NCI-H226 (cell line): Measurements from ENCODE around the gene ACTL10.
"Not testable (repeated sequence)": the region's sequence is repeated elsewhere in the genome, so short reads cannot be mapped to it uniquely, and the experiment has no call there.

Experiments
- DNase-seq: peaks from one replicate; pipeline ENCODE4 v3.0.0-alpha.2; 2015

ACTL10 gene

DNA sequence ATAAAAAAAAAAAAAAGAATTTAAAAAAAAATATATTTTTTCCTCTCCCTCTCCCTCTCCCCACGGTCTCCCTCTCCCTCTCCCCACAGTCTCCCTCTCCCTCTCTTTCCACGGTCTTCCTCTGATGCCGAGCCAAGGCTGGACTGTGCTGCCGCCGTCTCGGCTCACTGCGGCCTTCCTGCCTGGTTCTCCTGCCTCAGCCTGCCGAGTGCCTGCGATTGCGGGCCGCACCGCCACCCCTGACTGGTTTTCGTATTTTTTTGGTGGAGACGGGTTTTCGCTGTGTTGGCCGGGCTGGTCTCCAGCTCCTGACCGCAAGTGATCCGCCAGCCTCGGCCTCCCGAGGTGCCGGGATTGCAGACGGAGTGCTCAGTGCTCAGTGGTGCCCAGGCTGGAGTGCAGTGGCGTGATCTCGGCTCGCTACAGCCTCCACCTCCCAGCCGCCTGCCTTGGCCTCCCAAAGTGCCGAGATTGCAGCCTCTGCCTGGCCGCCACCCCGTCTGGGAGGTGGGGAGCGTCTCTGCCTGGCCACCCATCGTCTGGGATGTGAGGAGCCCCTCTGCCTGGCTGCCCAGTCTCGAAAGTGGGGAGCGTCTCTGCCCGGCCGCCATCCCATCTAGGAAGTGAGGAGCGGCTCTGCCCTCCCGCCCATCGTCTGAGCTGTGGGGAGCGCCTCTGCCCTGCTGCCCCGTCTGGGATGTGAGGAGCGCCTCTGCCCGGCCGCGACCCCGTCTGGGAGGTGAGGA is 34.1 kb downstream of the ACTL10 start:
- DNase-seq, result not testable (repeated sequence)

DNA sequence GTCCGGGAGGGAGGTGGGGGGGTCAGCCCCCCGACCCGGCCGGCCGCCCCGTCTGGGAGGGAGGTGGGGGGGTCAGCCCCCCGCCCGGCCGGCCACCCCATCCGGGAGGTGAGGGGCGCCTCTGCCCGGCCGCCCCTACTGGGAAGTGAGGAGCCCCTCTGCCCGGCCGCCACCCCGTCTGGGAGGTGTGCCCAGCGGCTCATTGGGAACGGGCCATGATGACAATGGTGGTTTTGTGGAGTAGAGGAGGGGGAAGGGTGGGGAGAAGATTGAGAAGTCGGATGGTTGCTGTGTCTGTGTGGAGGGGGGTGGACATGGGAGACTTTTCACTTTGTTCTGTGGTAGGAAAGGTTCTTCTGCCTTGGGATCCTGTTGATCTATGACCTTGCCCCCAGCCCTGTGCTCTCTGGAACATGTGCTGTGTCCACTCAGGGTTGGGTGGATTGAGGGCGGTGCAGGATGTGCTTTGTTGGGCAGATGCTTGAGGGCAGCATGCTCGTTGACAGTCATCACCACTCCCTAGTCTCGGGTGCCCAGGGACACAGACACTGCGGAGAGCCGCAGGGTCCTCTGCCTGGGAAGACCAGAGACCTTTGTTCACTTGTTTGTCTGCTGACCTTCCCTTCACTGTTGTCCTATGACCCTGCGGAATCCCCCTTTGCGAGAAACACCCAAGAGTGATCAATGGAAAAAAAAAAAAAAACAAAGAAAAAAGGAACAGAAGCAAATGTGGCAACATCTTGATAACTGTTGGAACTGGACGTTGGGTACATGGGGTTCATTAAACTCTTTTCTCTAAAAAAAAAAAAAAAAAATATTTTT is 35.1 kb downstream of the ACTL10 start:
- DNase-seq, result no peak

DNA sequence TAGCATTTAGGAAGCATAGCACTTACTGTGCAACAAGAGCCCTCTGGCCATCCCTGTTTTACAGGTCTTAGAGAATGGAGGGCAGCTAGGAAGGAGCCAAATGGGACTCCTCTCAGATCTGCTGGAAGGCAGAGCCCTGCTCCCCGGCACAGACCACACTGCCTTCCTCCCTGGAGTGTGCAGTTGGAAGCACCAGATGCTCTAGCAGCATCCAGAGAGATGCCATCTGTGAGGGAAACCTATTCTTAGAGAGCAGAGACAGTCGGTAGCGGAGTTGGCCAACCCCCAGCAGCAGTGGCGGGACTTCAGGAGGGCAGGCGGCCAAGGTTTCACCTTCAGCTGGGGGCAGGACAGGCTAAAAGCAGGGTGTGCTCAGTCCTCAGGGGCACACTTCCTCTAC is 36.1 kb downstream of the ACTL10 start:
- DNase-seq, result no peak

DNA sequence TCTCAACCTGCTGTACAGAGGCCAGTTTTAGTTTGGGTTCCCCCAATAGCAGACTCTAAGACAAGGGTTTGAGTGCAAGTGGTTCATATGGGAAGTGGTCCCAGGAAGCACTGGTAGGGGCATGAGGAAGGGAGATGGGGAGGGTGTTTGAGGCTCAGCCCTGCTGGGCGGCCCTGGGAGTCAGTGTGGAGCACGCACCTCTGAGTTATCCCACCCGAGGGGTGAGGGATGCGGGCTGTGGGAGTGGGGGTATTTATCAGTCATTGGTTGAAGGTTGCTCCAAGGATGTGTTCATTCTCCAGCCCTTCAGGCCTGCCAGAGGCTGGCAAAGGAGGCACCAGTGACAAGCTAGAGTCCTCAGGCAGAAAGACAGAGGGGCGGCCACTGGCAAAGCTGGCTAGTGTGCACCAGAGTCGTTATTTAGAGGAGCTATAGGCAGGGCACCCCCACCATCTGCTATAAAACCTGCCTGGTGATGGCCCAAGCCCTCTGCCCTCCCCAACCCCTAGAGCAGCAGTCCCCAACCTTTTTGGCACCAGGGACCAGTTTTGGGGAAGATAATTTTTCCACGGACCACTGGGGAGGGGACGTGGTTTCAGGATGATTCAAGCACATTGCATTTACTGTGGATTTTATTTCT is 36.9 kb downstream of the ACTL10 start:
- DNase-seq, result no peak

DNA sequence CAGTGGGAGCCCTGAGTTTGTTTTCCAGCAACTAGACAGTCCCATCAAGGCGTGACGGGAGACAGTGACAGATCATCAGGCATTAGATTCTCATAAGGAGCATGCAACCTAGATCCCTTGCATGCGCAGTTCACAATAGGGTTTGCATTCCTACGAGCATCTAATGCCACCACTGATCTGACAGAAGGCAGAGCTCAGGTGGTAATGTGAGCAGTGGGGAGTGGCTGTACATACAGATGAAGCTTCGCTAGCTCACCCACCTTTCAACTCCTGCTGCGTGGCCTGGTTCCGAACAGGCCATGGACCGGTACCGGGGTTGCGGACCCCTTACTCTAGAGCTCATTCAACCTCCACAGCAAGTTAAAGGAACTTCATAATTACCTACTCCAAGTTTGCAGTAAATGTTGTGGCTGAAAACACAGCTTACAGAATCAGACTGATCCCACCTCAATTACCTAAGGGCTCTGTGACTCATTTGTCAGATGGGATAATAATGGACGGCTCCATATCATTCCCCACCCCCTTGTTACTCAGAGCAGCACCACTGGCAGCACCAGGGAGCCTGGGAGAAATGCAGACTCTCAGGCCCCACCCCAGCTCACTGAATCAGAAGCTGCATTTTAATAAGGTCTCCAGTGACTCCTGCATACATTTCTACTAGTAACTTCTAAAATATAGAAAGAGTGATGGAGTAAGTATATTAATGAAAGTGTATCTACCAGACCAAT is 37.6 kb downstream of the ACTL10 start:
- peak; percentile 34 for DNase-seq

DNA sequence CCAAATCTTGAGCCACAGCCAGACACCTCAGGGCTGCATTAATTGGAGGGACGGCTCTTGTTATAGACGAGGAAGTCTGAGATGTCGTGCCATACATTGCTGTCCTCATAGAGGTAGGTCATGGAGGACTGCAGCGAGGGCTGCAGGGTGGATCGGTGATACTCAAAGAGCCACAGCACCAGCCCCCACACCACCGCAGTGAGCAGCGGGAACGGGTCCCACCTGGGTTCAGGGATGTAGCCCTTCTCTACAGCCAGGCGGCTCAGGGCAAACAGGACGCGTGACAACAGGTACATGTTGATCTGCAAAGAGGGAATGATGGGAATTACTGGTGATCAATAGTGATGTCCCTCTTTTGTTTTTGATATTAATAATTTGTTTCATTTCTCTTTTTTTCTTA is 40.9 kb downstream of the ACTL10 start:
- no peak for DNase-seq

DNA sequence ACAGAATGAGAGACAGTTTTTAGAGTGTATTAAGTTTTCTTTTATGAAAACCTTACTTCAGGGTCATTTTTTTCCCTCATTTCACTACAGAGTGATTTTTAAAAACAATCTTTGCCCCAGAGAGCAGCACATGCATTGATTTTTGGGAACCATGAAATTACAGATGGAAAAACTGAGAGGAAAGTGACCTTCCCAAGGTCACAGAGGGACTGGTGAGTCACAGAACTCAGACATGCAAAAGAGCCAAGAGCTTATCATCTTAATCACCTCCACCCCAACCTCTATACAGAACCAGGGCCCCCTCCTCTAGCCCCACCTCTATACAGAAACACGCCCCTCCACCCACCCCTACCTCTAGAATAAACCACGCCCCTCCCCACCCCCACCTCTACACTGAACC is 42.7 kb downstream of the ACTL10 start:
- no peak for DNase-seq

DNA sequence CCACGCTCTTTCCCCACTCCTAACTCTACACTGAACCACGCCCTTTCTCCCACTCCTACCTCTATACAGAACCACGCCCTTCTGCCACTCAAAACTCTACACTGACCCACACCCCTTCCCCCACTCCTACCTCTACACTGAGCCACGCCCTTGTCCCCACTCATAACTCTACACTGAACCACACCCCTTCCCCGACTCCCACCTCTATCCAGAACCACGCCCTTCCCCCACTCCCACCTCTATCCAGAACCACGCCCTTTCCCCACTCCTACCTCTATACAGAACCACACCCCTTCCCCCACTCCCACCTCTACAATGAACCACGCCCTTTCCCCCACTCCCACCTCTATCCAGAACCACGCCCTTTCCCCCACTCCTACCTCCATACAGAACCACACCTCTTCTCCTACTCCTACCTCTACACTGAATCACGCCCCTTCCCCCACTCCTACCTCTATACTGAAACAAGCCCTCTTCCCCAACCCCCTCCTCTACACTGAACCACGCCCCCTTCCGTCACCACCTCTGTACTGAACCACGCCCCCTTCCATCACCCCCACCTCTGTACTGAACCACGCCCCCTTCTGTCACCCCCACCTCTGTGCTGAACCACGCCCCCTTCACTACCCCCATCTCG is 43.3 kb downstream of the ACTL10 start:
- DNase-seq, result no peak

DNA sequence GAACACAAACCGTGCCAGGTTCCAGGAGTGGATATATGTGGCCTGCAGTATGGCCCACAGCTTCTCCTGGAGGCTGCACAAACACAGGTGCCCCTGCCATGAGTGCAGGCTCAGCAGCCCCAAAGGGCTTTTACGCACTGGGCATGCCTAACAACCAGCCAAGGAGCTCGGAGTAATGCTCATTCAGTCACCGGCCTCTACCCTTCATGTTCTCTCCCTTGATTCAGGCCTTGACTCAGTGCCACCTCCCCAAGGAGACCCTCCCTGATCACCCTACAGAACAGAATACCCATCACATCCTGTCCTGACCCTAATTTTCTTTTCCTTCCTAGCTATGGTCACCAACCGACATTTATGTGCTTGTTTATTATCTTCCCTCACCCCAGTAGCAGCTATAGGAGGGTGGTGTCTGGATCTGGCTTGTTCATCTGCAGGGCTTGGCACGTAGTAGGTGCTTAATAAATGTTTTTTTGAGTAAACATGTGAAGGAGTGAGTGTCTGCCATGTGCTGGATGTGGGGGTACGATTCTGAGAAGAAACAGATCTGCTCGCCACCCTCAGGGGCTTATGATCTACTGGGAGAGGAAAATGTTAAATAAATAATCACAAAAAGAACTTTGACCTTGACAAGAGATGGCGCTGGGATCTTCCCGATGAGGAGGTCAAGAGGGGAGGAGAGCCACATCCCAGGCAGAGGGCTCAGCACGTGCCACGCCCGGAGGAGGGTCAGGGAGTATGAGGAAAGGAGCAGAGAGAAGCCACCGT is 44.1 kb downstream of the ACTL10 start:
- no peak for DNase-seq

DNA sequence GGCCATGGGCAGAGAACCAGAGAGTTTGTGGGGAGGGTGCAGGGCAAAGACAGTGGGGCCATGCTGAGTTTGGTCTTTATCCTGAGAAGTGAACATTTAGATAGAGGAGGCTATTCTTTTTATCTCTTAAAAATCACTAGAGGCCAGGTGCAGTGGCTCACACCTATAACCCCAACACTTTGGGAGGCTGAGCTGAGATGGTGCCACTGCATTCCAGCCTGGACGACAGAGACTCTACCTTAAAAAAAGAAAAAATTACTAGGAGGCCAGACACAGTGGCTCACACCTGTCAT is 44.6 kb downstream of the ACTL10 start:
- DNase-seq, result no peak

DNA sequence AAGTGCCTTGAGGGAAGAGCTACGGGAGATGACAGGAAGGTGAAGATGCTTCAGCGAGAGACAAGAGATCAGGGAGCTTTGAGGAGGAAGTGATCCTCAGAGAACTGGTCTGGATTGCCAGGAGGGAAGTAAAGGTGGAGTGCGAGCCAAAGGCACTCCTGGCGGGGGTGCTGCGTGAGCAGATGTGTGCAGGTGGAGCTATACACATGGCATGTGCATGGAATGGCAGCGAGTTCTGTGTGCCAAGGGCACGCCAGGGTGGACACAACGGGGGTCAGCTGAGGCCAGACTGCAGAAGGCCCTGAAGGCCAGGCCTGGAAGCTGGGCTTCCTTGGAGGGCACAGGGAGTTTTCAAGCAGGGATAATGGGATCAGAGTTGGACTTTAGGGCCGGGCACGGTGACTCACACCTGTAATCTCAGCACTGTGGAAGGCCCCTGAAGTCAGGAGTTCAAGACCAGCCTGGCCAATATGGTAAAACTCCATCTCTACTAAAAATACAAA is 47.2 kb downstream of the ACTL10 start:
- DNase-seq, result no peak

DNA sequence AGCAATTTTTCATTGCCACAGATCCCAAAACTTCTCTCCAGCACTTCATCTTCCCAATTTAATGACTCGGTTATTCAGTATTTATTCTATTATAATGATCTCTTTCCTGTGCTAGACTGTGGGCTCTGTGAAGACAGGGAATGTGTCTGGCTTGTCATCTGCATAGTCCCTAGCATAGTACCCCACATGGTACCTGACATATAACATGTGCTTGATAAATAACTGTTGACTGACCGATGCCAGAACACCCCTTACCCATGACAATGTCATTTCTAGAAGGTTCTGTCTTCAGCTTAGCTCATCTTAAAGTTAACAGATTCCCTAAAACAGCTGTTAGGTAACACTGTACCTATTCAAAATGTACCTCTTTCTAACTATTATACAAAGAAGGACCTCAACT is 49.8 kb downstream of the ACTL10 start:
- no peak for DNase-seq
